SK-N-SH (cell line): ENCODE measurements around the gene SLC7A1. TPM values are rescaled to one million over a fixed set of nuclear protein-coding genes. Genes with fewer than 3 reads are reported as not detected.

Experiments
- CTCF ChIA-PET: fragments of 300-600, 350-600 bp; formaldehyde crosslinking; extraction: SDS; loops from one replicate; lab custom pipeline; 2021; lab: Yijun Ruan, JAX
- POLR2A ChIA-PET: fragments of 350-600 bp; sonication (Branson Sonifier 250); formaldehyde crosslinking; extraction: SDS; loops from one replicate; lab custom pipeline; 2020; ENCODE audit warnings: antibody characterized with exemption, inconsistent platforms; lab: Yijun Ruan, JAX
- DNase-seq: peaks from one replicate; pipeline ENCODE4 v3.0.0; 2012
- H2AFZ ChIP-seq: fragments of 200-600 bp; sonication (generic); 2 replicates; pipeline ENCODE4 v1.8.1; 2016; ENCODE audit warnings: antibody characterized with exemption, mild to moderate bottlenecking, low read depth
- H3F3A ChIP-seq: fragments of 200-600 bp; sonication (generic); replicated peaks from 2 replicates; pipeline ENCODE3; 2016; ENCODE audit warnings: antibody characterized with exemption, mild to moderate bottlenecking; ENCODE audit not compliant: insufficient read depth
- H3K27ac ChIP-seq, 2 experiments: fragments of 200-500 bp in 1 of 2; fragments of 200-600 bp in 1 of 2; sonication (Bioruptor generic) in 1 of 2; sonication (generic), shearing (Covaris generic) in 1 of 2; 2 replicates each; pipeline versions ENCODE4 v1.5.1 to v1.6.1; 2014 to 2016; ENCODE audit warnings: low read depth in 2 of 2, inconsistent platforms in 1 of 2, low read length in 1 of 2, mild to moderate bottlenecking in 1 of 2, mixed read lengths in 1 of 2
- H3K27me3 ChIP-seq: fragments of 200-600 bp; sonication (generic), shearing (Covaris generic); 2 replicates; pipeline ENCODE4 v1.6.1; 2016; ENCODE audit warnings: mixed run types; ENCODE audit not compliant: insufficient read depth
- H3K36me3 ChIP-seq, 2 experiments: fragments of 200-500 bp in 1 of 2; fragments of 200-600 bp in 1 of 2; sonication (Bioruptor generic) in 1 of 2; sonication (generic) in 1 of 2; replicated peaks in 1 of 2; 2 replicates each; pipeline versions ENCODE3 to v1.5.1; 2014 to 2016; ENCODE audit warnings: low read length in 1 of 2, mild to moderate bottlenecking in 1 of 2; ENCODE audit not compliant: insufficient read depth in 2 of 2, control insufficient read depth in 1 of 2
- H3K4me1 ChIP-seq, 2 experiments: fragments of 200-500 bp in 1 of 2; fragments of 200-600 bp in 1 of 2; sonication (Bioruptor generic) in 1 of 2; sonication (generic), shearing (Covaris generic) in 1 of 2; 2 replicates each; pipeline versions ENCODE4 v1.5.1 to v1.6.1; 2014 to 2016; ENCODE audit warnings: low read depth in 1 of 2, low read length in 1 of 2, mixed run types in 1 of 2; ENCODE audit not compliant: insufficient read depth in 2 of 2, control insufficient read depth in 1 of 2
- H3K4me2 ChIP-seq: fragments of 200-600 bp; sonication (generic), shearing (Covaris generic); 2 replicates; pipeline ENCODE4 v1.6.1; 2017; ENCODE audit warnings: mixed run types
- H3K4me3 ChIP-seq, 2 experiments: fragments of 200-500 bp in 1 of 2; fragments of 200-600 bp in 1 of 2; sonication (Bioruptor generic) in 1 of 2; sonication (generic), shearing (Covaris generic) in 1 of 2; 2 replicates each; pipeline versions ENCODE4 v1.5.1 to v1.8.1; 2014 to 2016; ENCODE audit warnings: low read depth in 2 of 2, inconsistent platforms in 1 of 2, low read length in 1 of 2, mild to moderate bottlenecking in 1 of 2, mixed read lengths in 1 of 2, moderate library complexity in 1 of 2
- H3K79me2 ChIP-seq: fragments of 200-600 bp; sonication (generic); 2 replicates; pipeline ENCODE4 v1.8.1; 2017; ENCODE audit warnings: mild to moderate bottlenecking; ENCODE audit not compliant: insufficient read depth
- H3K9ac ChIP-seq: fragments of 200-600 bp; sonication (generic); 2 replicates; pipeline ENCODE4 v1.6.1; 2017; ENCODE audit warnings: mixed run types
- H3K9me2 ChIP-seq: fragments of 200-600 bp; sonication (generic); 2 replicates; pipeline ENCODE4 v1.6.1; 2017; ENCODE audit warnings: mixed run types
- H3K9me3 ChIP-seq: fragments of 200-600 bp; sonication (generic); 2 replicates; pipeline ENCODE4 v1.6.1; 2017; ENCODE audit warnings: mixed run types, mild to moderate bottlenecking, moderate library complexity
- H4K20me1 ChIP-seq: fragments of 200-600 bp; sonication (generic); 2 replicates; pipeline ENCODE4 v1.6.1; 2017; ENCODE audit warnings: mild to moderate bottlenecking, mixed run types; ENCODE audit not compliant: insufficient read depth
- CHD2 ChIP-seq: fragments of 150-350 bp; IDR thresholded peaks from 2 replicates; pipeline ENCODE4 v1.6.1; 2018; ENCODE audit warnings: low read length; ENCODE audit not compliant: partially characterized antibody
- EP300 ChIP-seq, 2 experiments: IDR thresholded peaks; 2 replicates each; pipeline versions ENCODE4 v1.4.0 to v1.6.1; 2012; ENCODE audit warnings: borderline replicate concordance in 1 of 2, low read depth in 1 of 2, low read length in 1 of 2
- EZH2phosphoT487 ChIP-seq: fragments of 200-600 bp; sonication (generic); IDR thresholded peaks from 2 replicates; pipeline ENCODE4 v1.6.1; 2017; ENCODE audit warnings: low read depth, mixed run types, mild to moderate bottlenecking, antibody characterized with exemption, moderate library complexity, borderline replicate concordance
- FOXJ3 ChIP-seq: sonication (generic); formaldehyde crosslinking; IDR thresholded peaks from 2 replicates; pipeline ENCODE4 v1.5.1; 2020; ENCODE audit warnings: mild to moderate bottlenecking, missing genetic modification reagents
- FOXM1 ChIP-seq: IDR thresholded peaks from 2 replicates; pipeline ENCODE4 v1.4.0; 2012; ENCODE audit warnings: low read depth, mild to moderate bottlenecking
- IRF3 ChIP-seq: fragments of 150-350 bp; IDR thresholded peaks from 2 replicates; pipeline ENCODE4 v1.6.1; 2016; ENCODE audit warnings: mild to moderate bottlenecking, low read depth, low read length
- JUND ChIP-seq: IDR thresholded peaks from 2 replicates; pipeline ENCODE4 v1.4.0; 2012
- MEF2A ChIP-seq: IDR thresholded peaks from 2 replicates; pipeline ENCODE4 v1.4.0; 2012; ENCODE audit warnings: low read depth, borderline replicate concordance
- MXI1 ChIP-seq: IDR thresholded peaks from 2 replicates; pipeline ENCODE4 v1.6.1; 2012; ENCODE audit warnings: mild to moderate bottlenecking, low read depth, low read length, improper control_type of control experiment
- PBX3 ChIP-seq: IDR thresholded peaks from 2 replicates; pipeline ENCODE4; 2012
- POLR2AphosphoS5 ChIP-seq: IDR thresholded peaks from 2 replicates; pipeline ENCODE4 v1.6.1; 2012; ENCODE audit warnings: low read depth, low read length
- RAD21 ChIP-seq: IDR thresholded peaks from 2 replicates; pipeline ENCODE4 v1.6.1; 2012; ENCODE audit warnings: mild to moderate bottlenecking, low read length
- RFX5 ChIP-seq: IDR thresholded peaks from 2 replicates; pipeline ENCODE4 v1.6.1; 2012; ENCODE audit warnings: mild to moderate bottlenecking, improper control_type of control experiment, low read length
- RXRA ChIP-seq: IDR thresholded peaks from 2 replicates; pipeline ENCODE4 v1.4.0; 2012; ENCODE audit warnings: low read depth, mild to moderate bottlenecking, borderline replicate concordance
- SIN3A ChIP-seq: IDR thresholded peaks from 2 replicates; pipeline ENCODE4 v1.6.1; 2012; ENCODE audit warnings: low read depth, mild to moderate bottlenecking, low read length, moderate library complexity, borderline replicate concordance
- SMC3 ChIP-seq: IDR thresholded peaks from 2 replicates; pipeline ENCODE4 v1.6.1; 2012; ENCODE audit warnings: low read depth, low read length, improper control_type of control experiment
- TCF12 ChIP-seq: IDR thresholded peaks from 2 replicates; pipeline ENCODE4 v1.4.0; 2012
- TEAD4 ChIP-seq: IDR thresholded peaks from 2 replicates; pipeline ENCODE4 v1.4.0; 2012; ENCODE audit warnings: mild to moderate bottlenecking, borderline replicate concordance; ENCODE audit not compliant: insufficient read depth
- WGBS: methylation state at CpG from one replicate; pipeline ENCODE4 v1.1.6; 2017; ENCODE audit warnings: low lambda C conversion rate; 5-methylcytosine and 5-hydroxymethylcytosine counted together
- polyA plus RNA-seq, 3 experiments: library from polyadenylated mRNA; depleted of rRNA; stranded (reverse); fragments of >200 nt; gene quantifications; 2 replicates each; pipeline ENCODE4 v1.2.3, GENCODE V29; 2012
- TF ChIP-seq, protein P1 (sequence below): fragments of 150-350 bp; IDR thresholded peaks from 2 replicates; pipeline ENCODE4 v1.6.1; 2017; ENCODE audit warnings: antibody characterized with exemption, low read length, low read depth, borderline replicate concordance
- TF ChIP-seq, protein P2 (sequence below): IDR thresholded peaks from 2 replicates; pipeline ENCODE4 v1.4.0; 2012; ENCODE audit warnings: low read depth

SLC7A1 gene
- polyA plus RNA-seq, 1 of the 3 experiments (the other 2 are of a cell fraction) = 14.0 TPM

GRCh38 chr13:29508876-29509252 lies 86.6 kb downstream of the SLC7A1 start:
- Histone ChIP-seq H4K20me1 (0 out of 2 replicates have a peak, but pooled peaks cover 2% of the 10 kb centered on the region), H3K27ac (peak overlapping the region in 1 of 2 experiments; percentile 78; a peak in 2 of 4 replicates), H3K9me3 (no peaks in the 10 kb centered on the region), H3K36me3 (peaks cover 5 to 40% of the 10 kb centered on the region in 2 experiments), H3F3A (peaks cover 5% of the 10 kb centered on the region), H3K4me3 (no peak overlapping the region), H3K9ac (no peak overlapping the region), H3K9me2 (no peaks in the 10 kb centered on the region), H3K4me1 (peaks cover 4 to 26% of the 10 kb centered on the region in 2 experiments; a peak in 2 of 4 replicates), H3K79me2 (peaks cover 4% of the 10 kb centered on the region; the same call in 1 of the 2 replicates), H3K27me3 (no peaks in the 10 kb centered on the region), H3K4me2 (no peak overlapping the region), H2AFZ (no peak overlapping the region)
- 91% methylated on average over 4 of the region's 4 CpGs for WGBS
- DNase-seq = no peak
- TF ChIP-seq IRF3 = no peak
- no peak for TF ChIP-seq EZH2phosphoT487
- TF ChIP-seq FOXJ3 (CRISPR knock-in tag) = no peak; the same call in 1 of the 2 replicates
- TF ChIP-seq PBX3 = no peak
- ChIA-PET POLR2A (interaction anchor here (1.3 to 1.4 kb wide), 3 partner anchors 87 to 606 kb away, joined by 3 to 7 read pairs (median 3); no protein-coding TSS in a partner anchor), CTCF (interaction anchor here (0.6 to 10.4 kb wide), 83 partner anchors 9 to 1399 kb away, joined by 3 to 143 read pairs (median 6); partner anchors contain the start of gene SLC7A1)

GRCh38 chr13:29508130-29508875 lies 87.2 kb downstream of the SLC7A1 start:
- Histone ChIP-seq H3K79me2 (peaks cover 3% of the 10 kb centered on the region; the same call in 1 of the 2 replicates), H4K20me1 (0 out of 2 replicates have a peak, but pooled peaks cover 2% of the 10 kb centered on the region), H3K27ac (peak overlapping the region in 1 of 2 experiments; percentile 78; a peak in 2 of 4 replicates), H3K36me3 (peaks cover 5 to 34% of the 10 kb centered on the region in 2 experiments), H3K9ac (no peak overlapping the region), H3K4me3 (peak overlapping the region in 1 of 2 experiments; percentile 32; a peak in 1 of 4 replicates), H3K4me1 (peaks cover 0 to 26% of the 10 kb centered on the region in 2 experiments; a peak in 2 of 4 replicates), H3K9me2 (no peaks in the 10 kb centered on the region), H2AFZ (no peak overlapping the region), H3F3A (peaks cover 5% of the 10 kb centered on the region), H3K27me3 (no peaks in the 10 kb centered on the region), H3K9me3 (no peaks in the 10 kb centered on the region), H3K4me2 (no peak overlapping the region)
- POLR2A ChIA-PET = interaction anchor here (1.3 to 1.4 kb wide), 3 partner anchors 88 to 607 kb away, joined by 3 to 7 read pairs (median 3); no protein-coding TSS in a partner anchor
- CTCF ChIA-PET = interaction anchor here (0.5 to 10.4 kb wide), 106 partner anchors 10 to 1398 kb away, joined by 3 to 143 read pairs (median 5); partner anchors contain the start of gene SLC7A1
- peak; percentile 90 for DNase-seq
- 74% methylated on average over 5 of the region's 16 CpGs for whole genome bisulfite sequencing
- TF ChIP-seq MXI1 = no peak
- TF ChIP-seq EP300 (IDR thresholded peaks at IDR 0.05; ENCODE audit: borderline replicate concordance in 1 of 2, low read depth in 1 of 2, low read length in 1 of 2) = peak in 1 of 2 experiments; percentile 53; a peak in 1 of 4 replicates
- no peak for TF ChIP-seq SIN3A
- TF ChIP-seq PBX3 = 0 out of 2 replicates have a peak, but pooled peaks have one; percentile 28
- no peak for TF ChIP-seq JUND
- TF ChIP-seq, protein P1, sequence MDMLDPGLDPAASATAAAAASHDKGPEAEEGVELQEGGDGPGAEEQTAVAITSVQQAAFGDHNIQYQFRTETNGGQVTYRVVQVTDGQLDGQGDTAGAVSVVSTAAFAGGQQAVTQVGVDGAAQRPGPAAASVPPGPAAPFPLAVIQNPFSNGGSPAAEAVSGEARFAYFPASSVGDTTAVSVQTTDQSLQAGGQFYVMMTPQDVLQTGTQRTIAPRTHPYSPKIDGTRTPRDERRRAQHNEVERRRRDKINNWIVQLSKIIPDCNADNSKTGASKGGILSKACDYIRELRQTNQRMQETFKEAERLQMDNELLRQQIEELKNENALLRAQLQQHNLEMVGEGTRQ = no peak
- TF ChIP-seq TEAD4 = no peak
- TF ChIP-seq TCF12 = no peak
- TF ChIP-seq RXRA = no peak
- TF ChIP-seq CHD2 = peak; percentile 57
- TF ChIP-seq RAD21 = peak; percentile 95
- TF ChIP-seq, protein P2, sequence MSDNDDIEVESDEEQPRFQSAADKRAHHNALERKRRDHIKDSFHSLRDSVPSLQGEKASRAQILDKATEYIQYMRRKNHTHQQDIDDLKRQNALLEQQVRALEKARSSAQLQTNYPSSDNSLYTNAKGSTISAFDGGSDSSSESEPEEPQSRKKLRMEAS = no peak
- TF ChIP-seq SMC3 = peak; percentile 93
- TF ChIP-seq EZH2phosphoT487 = no peak
- TF ChIP-seq POLR2AphosphoS5 = no peak
- TF ChIP-seq MEF2A = no peak
- TF ChIP-seq FOXM1 = no peak
- TF ChIP-seq RFX5 = no peak
